SIG-M5 treated with dmso at 0.1 percent for 504 hours (cell line): ENCODE results near the gene ELF1.
"Not testable (repeated sequence)": the region's sequence is repeated elsewhere in the genome, so short reads cannot be mapped to it uniquely, and the experiment has no call there.

Experiments
- DNase-seq: peaks from one replicate; lab custom pipeline; 2025; ENCODE audit not compliant: unreplicated experiment; lab: John Stamatoyannopoulos, UW

The ELF1 gene

DNA sequence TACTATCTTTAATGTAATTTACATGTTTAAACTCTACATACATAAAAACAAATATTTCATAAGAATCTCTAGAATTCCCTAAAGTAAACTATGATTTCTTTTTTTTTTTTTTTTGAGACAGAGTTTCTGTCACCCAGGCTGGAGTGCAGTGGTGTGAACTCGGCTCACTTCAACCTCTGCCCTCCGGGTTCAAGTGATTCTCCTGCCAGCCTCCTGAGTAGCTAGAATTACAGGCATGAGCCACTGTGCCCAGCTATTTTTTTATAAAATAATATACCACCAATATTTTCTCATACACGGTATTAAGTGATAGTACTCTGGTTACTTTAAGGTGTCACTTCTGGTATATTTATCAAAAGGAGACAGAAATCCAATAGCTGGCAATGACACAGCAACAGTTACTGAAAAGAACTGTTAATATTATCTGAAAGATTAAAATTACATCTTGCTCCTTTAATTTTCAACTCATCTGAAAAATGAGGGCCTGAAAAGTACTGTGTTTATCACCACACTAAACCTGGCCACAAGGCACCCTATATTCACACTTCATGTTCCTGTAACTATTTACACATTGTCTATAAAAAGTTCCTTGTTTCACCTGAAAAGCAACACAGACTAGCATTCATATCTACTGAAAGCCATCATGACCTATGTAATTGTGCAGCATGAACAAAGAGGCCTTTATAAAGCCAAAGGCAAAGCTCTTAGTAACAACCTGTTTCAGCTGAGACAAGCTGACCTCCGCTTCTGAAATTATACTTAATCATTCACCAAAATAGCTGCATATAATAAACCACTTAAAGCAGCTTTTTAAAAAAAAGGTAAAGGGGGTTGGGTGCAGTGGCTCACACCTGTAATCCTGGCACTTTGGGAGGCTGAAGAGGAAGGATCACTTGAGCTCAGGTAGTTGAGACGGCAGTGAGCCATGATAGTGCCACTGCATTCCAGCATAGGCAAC, 123.6 kb downstream of the ELF1 start:
- DNase-seq = no peak

DNA sequence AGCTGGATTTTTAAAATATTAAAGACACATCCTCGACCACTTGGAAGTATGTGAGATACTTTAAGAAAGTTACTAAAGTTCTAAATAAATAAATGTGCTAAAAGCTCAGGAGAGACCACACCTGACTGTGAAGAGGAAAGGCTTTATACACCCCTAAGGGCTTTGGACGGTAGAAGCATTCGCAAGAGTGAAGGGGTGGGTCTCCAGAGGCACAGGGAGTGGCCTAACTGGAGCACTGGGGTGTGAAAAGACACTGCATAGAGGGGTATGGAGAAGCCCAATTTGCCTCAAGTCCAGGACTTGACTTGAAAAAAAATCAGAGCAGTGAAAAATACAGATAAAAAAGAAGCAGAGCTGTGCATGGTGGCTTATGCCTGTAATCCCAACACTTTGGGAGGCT, 125.5 kb downstream of the ELF1 start:
- DNase-seq = not testable (repeated sequence)

DNA sequence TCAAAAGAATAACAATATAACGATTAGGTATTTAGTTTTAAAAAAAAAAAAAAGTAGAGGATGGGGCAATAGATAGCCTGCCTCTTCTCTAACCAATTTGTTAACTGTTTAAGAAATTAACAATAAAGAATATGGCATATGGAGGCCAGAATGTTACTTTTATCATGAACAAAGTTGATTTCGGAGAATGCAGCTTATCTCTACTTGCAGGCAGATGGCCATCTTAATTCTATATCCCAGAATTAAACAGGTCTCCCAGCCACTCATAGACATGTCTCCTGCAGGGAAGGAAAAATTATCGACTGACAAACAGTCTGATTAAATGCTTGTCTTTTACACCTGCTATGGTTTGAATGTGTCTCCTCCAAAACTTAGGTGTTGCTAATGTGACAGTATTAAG, 133.1 kb downstream of the ELF1 start:
- no peak for DNase-seq

DNA sequence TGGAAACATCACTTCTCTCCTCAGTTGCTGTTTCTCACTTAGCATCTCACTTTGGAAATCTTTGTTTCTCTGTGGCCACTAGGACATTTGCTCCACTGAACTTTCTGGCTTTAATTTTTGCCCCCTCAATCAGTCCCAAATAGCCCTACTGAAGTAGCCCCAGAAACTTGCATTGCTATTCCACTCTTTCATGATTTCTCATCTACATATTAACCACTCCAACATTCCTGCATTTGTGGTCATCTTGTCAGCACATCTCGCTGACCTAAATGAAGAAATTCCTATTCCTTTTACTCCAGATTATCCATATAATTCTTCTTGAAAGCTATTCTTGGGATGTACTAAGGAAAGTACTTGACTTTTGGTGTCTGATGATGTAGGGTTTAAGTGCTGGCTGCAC, 134.9 kb downstream of the ELF1 start:
- DNase-seq = not testable (repeated sequence)
